ENCODE measurements around the gene CENPB.

DNA sequence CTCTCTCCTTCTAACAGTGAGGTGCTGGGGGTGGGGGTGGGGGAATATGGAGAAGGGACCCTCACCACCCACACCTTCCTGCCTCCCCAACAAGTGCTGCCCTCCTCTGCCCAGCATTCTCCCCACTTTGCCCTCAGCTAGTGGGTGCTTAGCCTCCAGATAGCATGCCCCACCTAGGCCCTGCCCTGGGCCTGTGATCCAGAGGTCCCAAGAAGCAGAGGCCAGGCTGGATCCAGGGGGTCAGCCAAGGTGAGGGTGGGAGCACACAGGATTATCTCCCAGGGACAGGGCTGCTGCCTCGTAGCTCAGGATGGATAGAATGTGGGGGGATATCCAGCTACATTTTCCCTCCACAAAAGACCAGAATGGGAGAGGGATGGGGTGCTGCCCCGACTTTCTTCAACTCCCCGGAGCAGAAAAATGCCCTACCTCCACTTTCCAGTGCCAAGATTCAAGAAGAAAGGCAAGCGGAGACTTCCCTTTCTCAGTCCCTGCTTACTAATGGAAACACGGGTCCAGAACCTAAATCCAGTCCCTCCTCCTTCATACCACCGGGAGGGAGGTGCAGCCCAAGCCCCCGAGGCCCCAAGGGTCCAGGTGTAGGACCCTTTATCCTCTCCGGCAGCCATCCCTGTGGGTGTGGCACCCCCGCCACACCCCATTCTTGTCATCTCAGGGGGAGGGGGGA lies 20.0 kb downstream of the CENPB start:
- TF ChIP-seq, protein P1, sequence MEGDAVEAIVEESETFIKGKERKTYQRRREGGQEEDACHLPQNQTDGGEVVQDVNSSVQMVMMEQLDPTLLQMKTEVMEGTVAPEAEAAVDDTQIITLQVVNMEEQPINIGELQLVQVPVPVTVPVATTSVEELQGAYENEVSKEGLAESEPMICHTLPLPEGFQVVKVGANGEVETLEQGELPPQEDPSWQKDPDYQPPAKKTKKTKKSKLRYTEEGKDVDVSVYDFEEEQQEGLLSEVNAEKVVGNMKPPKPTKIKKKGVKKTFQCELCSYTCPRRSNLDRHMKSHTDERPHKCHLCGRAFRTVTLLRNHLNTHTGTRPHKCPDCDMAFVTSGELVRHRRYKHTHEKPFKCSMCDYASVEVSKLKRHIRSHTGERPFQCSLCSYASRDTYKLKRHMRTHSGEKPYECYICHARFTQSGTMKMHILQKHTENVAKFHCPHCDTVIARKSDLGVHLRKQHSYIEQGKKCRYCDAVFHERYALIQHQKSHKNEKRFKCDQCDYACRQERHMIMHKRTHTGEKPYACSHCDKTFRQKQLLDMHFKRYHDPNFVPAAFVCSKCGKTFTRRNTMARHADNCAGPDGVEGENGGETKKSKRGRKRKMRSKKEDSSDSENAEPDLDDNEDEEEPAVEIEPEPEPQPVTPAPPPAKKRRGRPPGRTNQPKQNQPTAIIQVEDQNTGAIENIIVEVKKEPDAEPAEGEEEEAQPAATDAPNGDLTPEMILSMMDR (IDR thresholded peaks at IDR 0.05): no peak
- TF ChIP-seq EP300 (IDR thresholded peaks at IDR 0.05) (no peak), POLR2A (IDR thresholded peaks at IDR 0.05) (no peak), POLR2AphosphoS5 (IDR thresholded peaks at IDR 0.05) (no peak)
